AG04450 (cell line): Measurements from ENCODE around the gene ADORA2A. TPM values are rescaled to one million over a fixed set of nuclear protein-coding genes. Genes with fewer than 3 reads are reported as not detected.

Source experiments
- CTCF ChIA-PET: fragments of 300-600, 350-600 bp; formaldehyde crosslinking; extraction: SDS; loops from one replicate; lab custom pipeline; 2022; ENCODE audit warnings: antibody characterized with exemption, inconsistent platforms; lab: Charles Lee
- POLR2A ChIA-PET: fragments of 350-600 bp; formaldehyde crosslinking; extraction: SDS; loops from one replicate; lab custom pipeline; 2021; ENCODE audit warnings: antibody characterized with exemption, inconsistent platforms; lab: Yijun Ruan, JAX
- DNase-seq: peaks from one replicate; pipeline ENCODE4 v3.0.0-alpha.2; 2011; ENCODE audit warnings: low read depth, low spot score
- H3K27ac ChIP-seq: one replicate; pipeline ENCODE4 v1.5.1; 2012; ENCODE audit warnings: low read depth, low read length, control low read depth
- H3K27me3 ChIP-seq: one replicate; pipeline ENCODE4 v1.6.0; 2012; ENCODE audit warnings: low read length; ENCODE audit not compliant: control insufficient read depth, insufficient read depth
- H3K4me3 ChIP-seq: 2 replicates; pipeline ENCODE4 v1.5.1; 2011; ENCODE audit warnings: mild to moderate bottlenecking, low read depth, low read length, control low read depth
- H3K9me3 ChIP-seq: 2 replicates; pipeline ENCODE4 v1.5.1; 2012; ENCODE audit warnings: low read length; ENCODE audit not compliant: control insufficient read depth, insufficient read depth
- CTCF ChIP-seq: IDR thresholded peaks from 2 replicates; pipeline ENCODE4 v1.5.1; 2011; ENCODE audit warnings: low read depth, low read length, control low read depth, inconsistent platforms
- polyA plus RNA-seq: library from polyadenylated mRNA; depleted of rRNA; stranded (reverse); fragments of >200 nt; gene quantifications from 2 replicates; pipeline ENCODE4 v1.2.3, GENCODE V29; 2011

The ADORA2A gene
- polyA plus RNA-seq, 1 experiment = 0.19 TPM

DNA sequence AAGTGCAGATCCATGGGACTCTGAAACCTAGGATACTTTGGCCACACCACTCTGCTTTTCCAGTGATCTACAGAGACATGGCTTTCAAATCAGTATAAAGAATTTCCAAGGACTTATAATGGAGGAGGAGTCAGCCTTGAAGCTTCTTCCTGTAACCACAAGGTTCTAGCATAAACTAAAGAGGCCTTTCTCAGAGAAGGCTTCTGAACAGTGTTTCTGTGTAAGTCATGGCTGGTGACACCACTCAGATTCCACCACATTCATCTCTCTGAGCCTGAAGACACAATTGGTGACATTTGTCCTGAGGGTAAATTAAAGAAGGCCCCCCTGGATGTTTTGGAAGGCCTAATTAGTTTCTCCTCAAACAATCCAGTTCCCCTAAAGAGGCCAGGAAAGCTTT lies 29.0 kb upstream of the ADORA2A start:
- Histone ChIP-seq H3K9me3 (no peaks in the 10 kb centered on the region), H3K27ac (peak overlapping the region; percentile 39), H3K4me3 (no peak overlapping the region), H3K27me3 (no peaks in the 10 kb centered on the region)
- CTCF ChIA-PET = no interaction called here
- no peak for DNase-seq
- TF ChIP-seq CTCF = no peak
- POLR2A ChIA-PET = interaction anchor here (0.5 kb wide), 1 partner anchor 198 kb away, joined by 8 read pairs; no protein-coding TSS in a partner anchor

- H3K4me3 ChIP-seq = no peak overlapping the region
- H3K27me3 ChIP-seq = no peaks in the 10 kb centered on the region
- ChIA-PET POLR2A (no interaction called here), CTCF (interaction anchor here (0.7 kb wide), 1 partner anchor 103 kb away, joined by 3 read pairs; no protein-coding TSS in a partner anchor)
- H3K27ac ChIP-seq = no peak overlapping the region
- no peaks in the 10 kb centered on the region; the same call in 1 of the 2 replicates for H3K9me3 ChIP-seq
- TF ChIP-seq CTCF = no peak
- DNase-seq = no peak
These were observed 27.2 kb upstream of the ADORA2A start for GRCh38 chr22:24400034-24400725.

DNA sequence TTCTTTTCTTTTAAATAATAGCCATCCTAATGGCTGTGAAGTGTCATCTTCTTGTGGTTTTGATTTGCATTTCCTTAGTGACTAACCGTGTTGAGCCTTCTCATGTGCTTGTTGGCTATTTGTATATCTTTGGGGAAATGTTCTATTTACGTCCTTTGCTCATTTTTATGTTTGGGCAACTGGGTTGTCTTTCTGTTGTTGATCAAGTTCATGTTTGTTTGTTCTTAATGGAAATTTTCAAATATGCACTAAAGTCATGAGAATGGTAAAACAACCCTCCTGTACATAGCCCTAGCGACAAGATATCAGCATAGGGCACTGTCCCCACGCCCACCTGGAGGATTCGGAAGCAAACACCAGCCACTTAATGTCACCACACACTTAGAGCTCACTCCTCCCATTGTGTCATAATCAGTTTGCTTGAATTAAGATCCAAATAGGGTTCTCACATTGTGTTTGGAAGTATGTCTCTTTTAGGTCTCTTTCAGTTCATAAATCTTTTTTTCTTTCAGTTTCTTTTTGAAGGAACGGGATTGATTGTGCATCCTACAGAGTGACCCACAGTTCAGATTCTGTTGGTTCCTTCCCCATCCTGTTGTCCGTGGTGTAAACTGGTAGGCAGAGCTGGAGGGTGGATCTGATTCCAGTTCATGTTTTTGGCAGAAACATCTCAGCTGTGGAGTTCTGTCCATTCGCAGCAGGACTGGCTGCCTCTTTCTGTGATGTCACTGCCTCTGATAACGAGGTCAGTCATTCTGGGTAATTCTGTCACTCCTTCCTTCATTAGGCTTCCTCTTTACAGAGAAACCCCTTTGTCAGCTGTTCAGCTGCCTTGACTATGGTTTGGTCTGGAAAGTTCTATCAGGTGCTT lies 26.4 kb upstream of the ADORA2A start:
- DNase-seq = no peak
- Histone ChIP-seq H3K27me3 (no peaks in the 10 kb centered on the region), H3K9me3 (no peaks in the 10 kb centered on the region; the same call in 1 of the 2 replicates), H3K27ac (peak overlapping the region; percentile 49), H3K4me3 (no peak overlapping the region)
- ChIA-PET CTCF (no interaction called here), POLR2A (interaction anchor here (1.0 kb wide), 1 partner anchor 15 kb away, joined by 3 read pairs; no protein-coding TSS in a partner anchor)
- TF ChIP-seq CTCF = no peak

GRCh38 chr22:24401931-24402367 lies 25.4 kb upstream of the ADORA2A start:
- no peak for TF ChIP-seq CTCF
- CTCF ChIA-PET = interaction anchor here (1.5 kb wide), 1 partner anchor 370 kb away, joined by 3 read pairs; no protein-coding TSS in a partner anchor
- POLR2A ChIA-PET = no interaction called here
- Histone ChIP-seq H3K27ac (no peak overlapping the region), H3K9me3 (no peaks in the 10 kb centered on the region; the same call in 1 of the 2 replicates), H3K4me3 (no peak overlapping the region), H3K27me3 (no peaks in the 10 kb centered on the region)
- no peak for DNase-seq
